ENCODE measurements around the gene RELL2.

- no peak for TF ChIP-seq POLR2A (IDR thresholded peaks at IDR 0.05)
- TF ChIP-seq, protein P1, sequence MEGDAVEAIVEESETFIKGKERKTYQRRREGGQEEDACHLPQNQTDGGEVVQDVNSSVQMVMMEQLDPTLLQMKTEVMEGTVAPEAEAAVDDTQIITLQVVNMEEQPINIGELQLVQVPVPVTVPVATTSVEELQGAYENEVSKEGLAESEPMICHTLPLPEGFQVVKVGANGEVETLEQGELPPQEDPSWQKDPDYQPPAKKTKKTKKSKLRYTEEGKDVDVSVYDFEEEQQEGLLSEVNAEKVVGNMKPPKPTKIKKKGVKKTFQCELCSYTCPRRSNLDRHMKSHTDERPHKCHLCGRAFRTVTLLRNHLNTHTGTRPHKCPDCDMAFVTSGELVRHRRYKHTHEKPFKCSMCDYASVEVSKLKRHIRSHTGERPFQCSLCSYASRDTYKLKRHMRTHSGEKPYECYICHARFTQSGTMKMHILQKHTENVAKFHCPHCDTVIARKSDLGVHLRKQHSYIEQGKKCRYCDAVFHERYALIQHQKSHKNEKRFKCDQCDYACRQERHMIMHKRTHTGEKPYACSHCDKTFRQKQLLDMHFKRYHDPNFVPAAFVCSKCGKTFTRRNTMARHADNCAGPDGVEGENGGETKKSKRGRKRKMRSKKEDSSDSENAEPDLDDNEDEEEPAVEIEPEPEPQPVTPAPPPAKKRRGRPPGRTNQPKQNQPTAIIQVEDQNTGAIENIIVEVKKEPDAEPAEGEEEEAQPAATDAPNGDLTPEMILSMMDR (IDR thresholded peaks at IDR 0.05) = no peak
Measured at GRCh38 chr5:141675672-141676071, 38.9 kb downstream of the RELL2 start.
